Stimulated activated CD4-positive, alpha-beta T cell treated with anti-CD3 and anti-CD28 coated beads, Interleukin-4, amount 100 ng/mL, for 48 hours (primary cell): Measurements from ENCODE around the gene PDGFD.

Experiments used
- DNase-seq, 2 donors: peaks; one replicate each; pipeline ENCODE4 v3.0.0-alpha.2; 2020; ENCODE audit warnings: low read depth in 2 of 2

Gene PDGFD

DNA sequence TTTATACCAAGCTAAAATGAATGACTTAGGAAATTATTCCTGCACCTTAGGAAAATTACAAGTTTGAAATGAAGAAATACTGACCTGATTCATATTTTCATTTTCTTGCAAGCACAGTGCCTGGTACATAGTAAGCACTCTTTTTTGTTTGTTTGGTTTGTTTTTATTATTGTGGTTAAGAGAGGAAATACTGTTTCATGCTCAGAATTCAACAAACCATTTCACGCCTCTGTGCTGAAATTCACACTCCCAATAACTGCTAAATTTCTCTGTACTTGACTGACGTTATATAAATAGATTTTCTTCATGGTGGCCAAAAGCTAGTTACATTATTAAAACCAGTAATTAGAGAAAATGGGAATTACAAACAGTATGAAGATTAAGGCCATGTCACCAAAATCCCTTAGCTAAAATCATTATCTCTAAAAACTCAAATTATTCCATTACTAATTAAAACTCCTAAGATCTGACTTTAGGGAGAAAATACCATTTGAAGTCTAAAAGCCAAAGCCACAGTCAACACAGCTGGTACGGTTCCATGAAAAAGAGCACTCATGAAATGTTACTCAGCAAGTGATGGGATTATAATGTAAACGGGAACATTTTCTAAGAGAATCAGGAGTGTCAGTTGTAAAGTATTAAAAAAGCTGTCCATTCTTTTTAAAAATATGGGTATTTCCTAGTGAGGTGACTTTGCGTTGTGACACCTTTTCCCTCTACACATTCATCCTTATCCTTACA is 205.3 kb downstream of the PDGFD start:
- DNase-seq: no peak

GRCh38 chr11:103953797-103954486 is 210.0 kb downstream of the PDGFD start:
- DNase-seq: no peak

GRCh38 chr11:103949781-103950180 is 214.2 kb downstream of the PDGFD start:
- no peak for DNase-seq

GRCh38 chr11:103948187-103948763 is 215.7 kb downstream of the PDGFD start:
- no peak for DNase-seq

DNA sequence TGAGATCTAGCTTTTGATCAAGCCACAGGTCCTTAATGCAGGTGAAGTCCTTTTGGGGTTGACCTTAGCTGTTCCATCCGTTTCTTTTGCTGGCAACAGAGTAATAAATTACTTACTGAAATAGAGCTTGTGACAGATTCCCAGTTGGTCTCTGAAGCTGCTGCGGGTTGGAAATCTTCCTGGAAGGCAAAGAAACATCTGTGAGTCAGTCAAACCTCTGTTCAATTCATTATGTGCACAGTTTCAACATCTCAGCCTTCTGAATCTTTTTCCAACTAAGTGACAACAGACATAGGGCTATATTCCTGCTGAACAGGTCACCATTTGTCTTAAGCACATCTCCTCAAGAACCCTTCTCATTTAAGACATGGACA is 216.4 kb downstream of the PDGFD start:
- DNase-seq: no peak

- no peak for DNase-seq
These were observed 217.0 kb downstream of the PDGFD start for GRCh38 chr11:103946793-103947545.

GRCh38 chr11:103944251-103944940 is 219.6 kb downstream of the PDGFD start:
- DNase-seq: no peak

- no peak for DNase-seq
These were observed 221.3 kb downstream of the PDGFD start for GRCh38 chr11:103942646-103943045.

DNA sequence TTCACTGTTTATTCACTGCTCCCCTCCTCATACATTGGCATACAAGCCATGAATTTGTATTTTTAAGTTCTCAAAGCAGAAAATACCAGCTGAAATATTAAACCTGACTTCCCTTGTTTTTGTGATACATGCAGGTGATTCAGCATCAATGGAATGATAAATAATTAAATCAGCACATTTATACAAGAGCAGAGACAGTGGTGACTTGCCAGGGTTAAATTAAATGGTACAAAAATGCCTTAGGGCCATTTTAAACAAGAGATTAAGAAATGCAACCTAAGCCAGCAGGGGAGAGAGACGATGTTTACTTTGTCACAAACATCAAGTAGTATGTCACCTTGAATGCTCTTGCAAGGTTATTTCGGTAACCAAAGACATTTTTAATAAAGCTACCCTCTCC is 223.4 kb downstream of the PDGFD start:
- DNase-seq: no peak

- DNase-seq: no peak
These were observed 224.3 kb downstream of the PDGFD start for GRCh38 chr11:103939694-103940093.

DNA sequence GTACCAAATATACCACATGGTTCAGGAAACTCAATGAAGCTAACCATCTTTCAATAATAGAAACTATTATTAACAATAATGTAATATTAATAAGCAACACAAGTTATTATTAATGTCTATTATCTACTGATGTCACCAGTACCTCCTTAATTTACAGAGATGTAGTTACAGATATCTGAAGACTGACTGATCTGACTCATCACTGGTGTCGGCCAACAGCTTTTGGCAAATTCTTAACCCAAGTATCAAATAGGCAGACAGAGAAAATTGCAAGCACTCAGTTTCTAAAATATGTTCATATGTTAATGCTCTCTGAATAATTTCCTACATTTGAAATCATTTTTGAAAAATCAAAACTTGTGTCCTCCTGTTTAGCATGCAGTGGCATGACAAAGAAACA is 227.9 kb downstream of the PDGFD start:
- no peak for DNase-seq

- DNase-seq: no peak
These were observed 228.7 kb downstream of the PDGFD start for GRCh38 chr11:103935219-103935618.

DNA sequence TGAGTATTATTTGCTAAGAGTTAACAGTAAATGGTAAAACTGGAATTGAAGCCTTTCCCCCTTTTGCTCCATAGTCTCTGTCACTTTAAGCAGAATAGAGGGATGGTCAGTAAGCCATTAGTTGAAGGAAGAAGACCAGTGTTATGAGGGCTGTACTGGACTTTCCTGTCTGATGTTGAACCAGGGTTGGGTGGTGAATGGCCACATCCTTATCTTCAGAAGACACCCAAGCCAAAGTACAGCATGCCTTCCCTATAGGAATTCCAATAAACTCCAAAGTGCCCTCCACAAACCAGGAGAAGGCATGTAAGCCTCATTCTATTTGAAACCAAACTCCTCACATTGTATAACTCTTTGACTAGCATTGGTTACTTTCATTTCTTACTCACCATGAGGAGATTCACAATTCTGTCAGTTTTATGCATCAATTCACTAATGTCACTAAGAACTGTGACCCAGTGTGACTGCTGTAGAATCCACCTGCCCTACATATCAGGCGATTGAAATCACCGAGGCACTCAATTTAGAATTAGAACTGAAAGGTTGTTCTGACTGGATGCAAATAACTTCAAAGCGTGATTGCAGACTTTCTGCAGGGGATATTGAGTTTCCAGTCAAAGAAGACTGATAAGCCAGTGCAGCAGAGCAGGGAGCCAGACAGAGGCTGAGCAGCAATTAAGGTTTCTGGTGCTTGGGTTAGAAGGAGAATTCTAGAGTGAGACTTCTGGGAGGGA is 234.6 kb downstream of the PDGFD start:
- DNase-seq: no peak

- DNase-seq: no peak
These were observed 235.2 kb downstream of the PDGFD start for GRCh38 chr11:103928802-103929161.

- DNase-seq: no peak
These were observed 235.7 kb downstream of the PDGFD start for GRCh38 chr11:103928040-103928801.

DNA sequence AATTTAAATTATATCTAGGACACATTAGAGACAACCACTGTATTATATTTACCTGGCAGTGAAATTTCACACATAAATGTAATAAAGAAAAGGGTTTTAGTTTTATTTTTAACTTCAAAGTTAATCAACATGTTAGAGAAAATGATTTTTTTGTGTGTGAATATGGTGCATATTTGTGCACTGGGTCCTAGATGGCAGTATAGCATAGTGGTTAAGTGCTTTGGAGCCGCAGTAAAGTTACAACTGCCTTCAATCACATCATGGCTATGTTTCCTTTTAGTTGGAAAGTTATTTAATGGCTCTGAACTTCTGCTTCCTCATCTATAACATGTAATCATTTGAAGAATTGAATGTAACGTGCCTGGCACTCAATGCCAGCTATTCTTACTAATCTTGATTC is 236.4 kb downstream of the PDGFD start:
- DNase-seq: no peak

DNA sequence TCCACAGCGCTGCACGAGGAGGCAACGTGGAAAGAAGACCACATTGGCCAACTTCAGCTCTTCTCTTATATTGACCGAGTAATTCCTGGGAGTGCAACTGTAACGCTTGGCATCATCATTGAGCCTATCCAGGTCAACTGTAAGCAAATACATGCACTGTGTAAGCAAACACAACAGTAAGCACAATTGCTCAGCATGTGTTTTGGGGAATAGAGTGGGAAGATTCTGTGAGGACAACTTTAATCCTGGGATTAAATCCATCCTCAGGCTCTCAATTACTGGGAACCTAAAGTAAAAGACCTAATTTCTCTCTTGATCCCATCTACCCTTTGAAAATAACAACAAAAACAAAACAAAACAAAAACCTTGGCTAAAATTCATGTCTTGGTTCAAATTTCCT is 237.0 kb downstream of the PDGFD start:
- DNase-seq: no peak

DNA sequence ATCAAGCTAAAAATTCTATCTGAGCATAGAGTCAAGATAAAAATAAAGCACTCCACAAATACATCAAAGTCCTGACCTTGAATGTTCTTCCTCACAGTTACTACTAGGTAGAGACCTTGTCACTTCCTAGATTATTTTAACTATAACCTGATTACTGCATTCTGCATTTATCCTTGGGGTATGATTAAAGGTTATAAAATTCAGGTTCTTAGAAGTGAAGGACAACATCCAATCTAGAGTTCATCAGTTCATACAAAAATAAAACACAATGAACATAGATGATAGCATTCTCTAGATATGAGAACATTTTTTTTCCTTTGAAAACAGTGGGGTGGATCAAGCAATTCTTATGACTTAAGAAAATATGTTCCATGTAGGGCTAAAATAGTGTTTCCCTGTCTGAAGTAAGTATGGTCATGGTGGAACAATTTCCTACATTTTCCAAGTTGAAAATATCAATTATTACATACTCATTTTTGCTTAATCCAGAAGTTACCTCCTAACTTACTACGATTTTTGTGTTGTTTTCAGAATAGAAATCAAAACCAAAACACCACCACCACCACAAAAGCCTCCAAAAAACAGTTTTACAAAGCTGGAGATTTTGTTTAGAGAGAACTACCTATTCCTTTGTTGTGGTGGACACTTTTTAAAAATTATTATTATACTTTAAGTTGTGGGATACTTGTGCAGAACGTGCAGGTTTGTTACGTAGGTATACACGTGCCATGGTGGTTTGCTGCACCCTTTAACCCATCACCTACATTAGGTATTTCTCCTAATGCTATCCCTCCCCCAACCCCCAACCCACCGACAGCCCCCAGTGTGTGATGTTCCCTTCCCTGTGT is 239.6 kb downstream of the PDGFD start:
- DNase-seq: no peak

- no peak for DNase-seq
These were observed 240.5 kb downstream of the PDGFD start for GRCh38 chr11:103923451-103923931.
